NAMALWA (cell line): ENCODE results near the gene LIMD2.

Experiments
- DNase-seq: peaks from one replicate; pipeline ENCODE4 v3.0.0-alpha.2; 2015; ENCODE audit warnings: low spot score

LIMD2 gene

DNA sequence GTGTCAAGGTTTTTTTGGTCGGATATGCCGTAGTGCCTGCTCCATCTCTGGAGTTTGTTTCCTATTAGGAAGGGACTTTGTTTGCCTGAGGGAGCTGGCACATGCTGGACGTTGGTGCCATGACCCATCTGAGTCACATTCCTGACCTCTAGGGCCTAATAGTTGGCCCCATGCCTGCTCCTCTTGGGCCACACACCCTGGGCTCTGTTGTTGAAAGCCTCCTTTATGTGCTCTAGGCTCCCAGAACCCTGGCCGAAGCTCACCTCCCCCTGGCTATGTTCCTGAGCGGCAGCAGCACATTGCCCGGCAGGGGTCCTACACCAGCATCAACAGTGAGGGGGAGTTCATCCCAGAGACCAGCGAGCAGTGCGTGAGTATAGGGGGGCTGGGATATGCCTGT is 18.4 kb downstream of the LIMD2 start:
- no peak for DNase-seq

DNA sequence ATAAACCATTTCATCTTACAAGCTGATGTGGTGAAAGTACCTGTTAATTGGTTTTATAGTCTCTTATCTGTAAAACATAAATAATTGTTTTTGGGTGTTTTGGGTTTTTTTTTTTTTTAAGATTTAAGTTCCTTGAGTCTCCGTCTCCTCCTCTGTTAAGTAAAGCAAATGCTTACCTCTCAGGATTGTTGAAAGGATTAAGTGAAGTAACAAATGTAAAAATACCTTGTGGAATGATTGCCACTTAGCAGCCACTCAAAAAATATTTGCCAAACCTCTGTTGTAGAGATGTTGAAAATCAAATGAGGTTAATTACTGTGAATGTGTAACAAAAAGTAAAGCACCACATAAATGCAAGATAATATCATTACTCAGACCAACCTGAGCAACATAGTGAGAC is 19.2 kb downstream of the LIMD2 start:
- no peak for DNase-seq

DNA sequence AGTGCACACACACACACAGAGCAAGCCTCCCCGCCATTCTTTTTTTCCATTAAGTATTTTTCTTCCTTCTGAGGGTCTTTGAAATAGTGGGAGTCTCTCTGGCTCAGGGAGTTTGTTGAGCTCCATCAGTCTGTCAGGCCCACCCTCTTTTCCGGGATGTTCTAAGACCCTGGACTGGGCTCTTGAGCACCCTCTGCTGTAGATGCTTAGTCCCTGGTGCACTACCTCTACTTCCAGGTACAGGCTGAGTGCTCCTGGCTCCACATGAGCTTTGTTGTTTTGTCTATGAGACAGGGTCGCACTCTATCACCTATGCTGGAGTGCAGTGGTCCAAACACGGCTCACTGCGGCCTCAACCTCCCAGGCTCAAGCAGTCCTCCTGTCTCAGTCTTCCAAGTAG is 20.7 kb downstream of the LIMD2 start:
- DNase-seq = no peak

DNA sequence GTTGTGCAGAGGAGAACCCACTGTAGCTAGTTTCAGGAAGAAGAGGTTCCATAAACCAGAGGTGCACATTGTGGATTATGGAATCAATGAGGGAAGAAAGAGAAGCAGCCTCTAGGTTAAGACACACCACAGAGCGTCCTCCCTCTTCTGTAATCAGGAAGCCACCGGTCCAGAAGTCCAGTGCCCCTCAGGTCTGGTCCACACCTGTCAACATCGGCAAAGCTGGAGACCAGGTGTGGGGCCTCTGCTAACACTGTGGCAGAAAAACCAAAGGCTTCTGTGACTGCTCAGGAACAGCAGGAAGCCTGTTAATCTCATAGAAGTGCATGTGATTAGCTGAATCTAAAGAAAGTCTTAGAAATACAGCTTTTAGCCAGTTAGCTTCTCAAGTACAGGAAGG is 23.3 kb downstream of the LIMD2 start:
- no peak for DNase-seq

DNA sequence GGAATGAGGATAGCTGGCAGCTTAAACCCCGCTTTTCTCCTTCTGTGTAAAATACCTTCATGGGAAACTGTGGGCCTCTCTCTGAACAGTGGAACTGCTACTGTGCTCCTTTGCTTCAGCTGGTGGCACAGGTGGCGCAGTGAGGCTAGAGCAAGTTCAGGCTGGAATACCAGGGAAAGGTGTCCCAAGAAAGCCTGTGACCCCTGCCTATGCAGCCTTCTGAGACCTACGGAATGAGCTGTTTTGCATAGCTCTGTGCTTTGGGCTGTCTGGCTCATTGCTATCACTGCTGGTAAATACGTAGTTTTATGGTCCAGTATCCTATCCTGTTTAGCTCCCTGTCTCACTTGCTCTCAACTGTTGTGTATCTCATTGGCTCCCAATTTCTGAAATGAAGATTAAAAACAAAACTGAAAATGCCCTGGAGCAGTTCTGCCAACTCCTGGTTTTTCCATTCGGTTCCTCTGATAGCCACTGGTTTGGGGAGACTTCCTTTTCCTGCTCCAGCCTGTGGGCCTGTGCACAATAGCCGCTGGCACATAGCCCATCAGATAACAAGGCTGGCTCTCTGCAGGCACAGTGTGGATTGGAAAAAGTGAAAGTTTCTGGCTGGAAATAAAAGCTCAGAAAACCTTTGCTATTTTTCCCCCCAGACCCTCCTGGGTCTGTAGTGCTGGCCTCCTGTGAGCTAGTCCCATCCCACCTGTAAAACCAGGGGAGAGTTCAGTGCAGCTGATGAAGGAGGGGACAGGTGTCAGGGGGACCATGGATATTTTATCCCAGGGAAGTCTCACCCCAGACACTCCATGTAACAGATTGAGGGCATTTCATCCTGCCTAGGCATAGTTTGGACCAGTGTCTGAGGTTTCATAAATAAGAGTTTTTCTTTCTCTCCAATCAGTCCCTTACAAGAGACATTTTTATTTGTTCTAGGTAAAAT is 24.0 kb downstream of the LIMD2 start:
- no peak for DNase-seq

DNA sequence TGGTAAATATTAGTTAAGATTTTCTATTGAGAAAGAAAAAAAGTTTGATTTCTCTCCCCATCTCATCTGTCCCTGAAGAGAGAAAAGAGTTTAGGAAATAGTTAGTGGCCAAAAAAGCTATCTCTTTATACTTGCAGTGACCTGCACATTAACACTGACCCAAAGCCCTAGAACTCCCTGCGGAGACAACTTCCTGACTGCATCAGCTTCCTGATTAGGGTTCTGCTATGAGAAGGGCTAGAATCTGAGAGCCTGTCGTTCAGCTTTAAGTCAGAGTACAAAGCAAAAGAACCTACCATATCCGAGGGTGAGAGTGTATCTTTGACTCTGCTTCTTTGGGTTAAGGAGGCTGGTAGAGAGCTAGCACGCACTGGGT is 24.7 kb downstream of the LIMD2 start:
- DNase-seq = no peak

DNA sequence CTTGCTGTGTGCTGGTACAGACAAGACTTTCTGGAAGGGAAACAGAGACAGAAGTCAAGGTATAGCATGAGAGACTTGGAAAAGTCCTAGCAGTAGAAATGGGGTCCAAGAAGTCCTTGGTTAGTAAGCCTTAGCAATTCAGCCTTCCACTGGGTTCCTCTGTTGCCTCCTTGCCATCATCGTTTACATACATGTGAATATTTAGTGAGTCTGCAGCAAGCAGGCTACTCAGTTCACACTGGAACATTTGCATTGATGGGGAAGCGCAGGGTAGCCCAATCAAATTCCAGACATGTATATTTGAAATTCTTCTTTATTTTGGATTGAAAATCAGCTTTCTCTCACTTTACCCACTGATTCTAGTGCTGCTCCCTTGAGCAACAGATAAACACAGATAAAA is 27.1 kb downstream of the LIMD2 start:
- no peak for DNase-seq

DNA sequence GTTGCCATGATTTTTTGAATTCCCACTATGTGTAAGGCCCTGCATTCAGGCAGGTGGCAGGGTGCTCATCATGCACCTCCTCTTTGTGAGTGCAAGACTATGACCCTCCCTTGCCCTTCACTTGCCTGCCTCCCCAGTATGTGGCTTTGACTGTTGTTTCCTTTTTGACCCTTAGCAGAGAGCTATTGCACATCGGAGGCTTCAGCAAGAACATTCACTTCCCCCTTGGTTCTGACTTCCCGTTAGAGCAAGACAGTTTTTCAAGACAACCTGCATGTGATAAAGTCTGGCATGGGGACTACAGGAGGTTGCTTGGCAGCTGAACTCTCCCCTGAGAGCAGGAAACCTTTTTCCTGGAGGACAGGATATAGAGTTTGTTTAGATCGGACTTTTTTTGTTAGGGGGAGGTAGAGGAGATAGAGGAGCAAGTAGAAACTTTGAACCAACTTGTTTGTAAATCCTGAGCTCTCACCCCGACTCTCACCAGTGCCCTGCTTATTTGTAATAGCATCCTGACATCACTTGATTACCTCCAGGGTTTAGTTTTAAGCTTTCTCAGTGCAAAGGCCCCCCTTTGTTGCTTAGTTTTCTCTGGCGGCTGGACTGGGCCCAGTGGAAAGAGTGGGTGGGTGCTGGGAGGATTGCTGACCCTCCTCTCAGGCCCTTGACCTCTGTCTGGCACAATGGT is 34.3 kb downstream of the LIMD2 start:
- peak; percentile 51 for DNase-seq

DNA sequence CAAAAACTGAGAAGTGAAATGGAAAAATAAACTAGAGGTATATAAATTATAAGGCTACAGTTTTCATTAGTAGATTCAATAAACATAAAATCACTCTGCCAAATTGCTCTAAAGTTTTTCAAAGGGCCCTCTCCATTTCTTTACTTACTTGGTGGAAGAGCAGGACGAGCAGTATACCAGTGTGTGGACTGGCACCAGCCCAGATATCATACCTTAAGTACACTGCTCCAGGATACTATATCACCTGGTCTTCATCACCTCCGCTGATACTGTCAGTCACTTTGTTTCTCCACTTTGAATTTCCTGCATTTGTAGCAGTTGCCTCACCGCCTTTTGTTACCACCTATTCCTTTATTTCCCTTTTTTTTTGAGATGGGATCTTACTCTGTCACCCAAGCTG is 40.1 kb downstream of the LIMD2 start:
- no peak for DNase-seq

DNA sequence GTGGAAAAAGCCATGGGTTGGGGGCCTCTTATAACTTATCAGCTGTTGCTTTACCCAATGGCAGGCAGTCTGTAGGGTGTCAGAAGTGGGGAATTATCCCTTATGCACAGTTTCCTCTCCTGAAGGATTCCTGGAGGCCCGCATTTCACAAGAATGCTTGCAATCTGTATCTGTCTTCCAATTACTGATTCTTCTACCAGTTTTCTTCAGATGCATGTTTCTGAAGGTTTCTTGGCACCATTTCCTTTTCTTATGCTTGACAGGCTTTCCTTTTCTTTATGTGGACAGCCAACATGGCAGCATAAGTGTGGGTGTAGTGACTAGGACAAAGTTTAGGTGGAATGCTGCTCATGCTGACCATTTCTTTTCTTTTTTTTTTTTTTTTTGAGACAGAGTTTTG is 41.6 kb downstream of the LIMD2 start:
- no peak for DNase-seq

DNA sequence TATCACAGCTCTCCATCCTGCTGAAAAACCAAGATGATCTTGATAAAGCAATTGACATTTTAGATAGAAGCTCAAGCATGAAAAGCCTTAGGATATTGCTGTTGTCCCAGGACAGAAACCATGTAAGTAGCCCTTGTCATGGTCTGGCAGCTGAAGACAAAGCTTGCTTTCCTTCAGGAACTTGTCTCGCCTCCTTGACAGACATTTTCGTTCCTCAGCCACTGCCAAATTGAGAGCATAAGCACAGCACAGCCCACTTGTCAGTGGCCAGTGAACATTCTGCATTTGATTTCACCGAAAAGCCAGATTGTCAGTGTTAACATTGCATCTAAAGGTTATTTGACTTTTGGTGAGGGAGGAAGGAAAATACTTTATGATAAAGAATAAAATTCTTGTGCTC is 42.1 kb downstream of the LIMD2 start:
- DNase-seq = no peak

DNA sequence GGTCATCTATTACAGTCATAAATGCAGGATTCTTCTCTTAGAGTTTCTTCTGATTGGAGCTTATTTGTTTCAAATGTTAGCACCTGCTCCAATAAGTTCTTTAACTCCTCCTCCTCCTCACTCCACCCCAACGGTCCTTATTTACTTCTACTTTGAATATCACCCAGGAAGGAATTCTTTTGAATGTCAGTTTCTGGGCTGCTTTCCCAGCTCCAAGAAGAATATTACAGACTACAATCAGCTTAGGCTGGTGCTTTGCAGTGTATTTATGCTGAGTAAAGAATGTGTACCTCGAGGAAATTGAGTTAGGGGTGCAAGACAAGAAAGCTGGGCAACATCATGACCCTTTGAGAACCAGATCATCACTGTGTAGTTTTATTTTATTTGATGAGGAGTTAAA is 46.9 kb downstream of the LIMD2 start:
- no peak for DNase-seq

DNA sequence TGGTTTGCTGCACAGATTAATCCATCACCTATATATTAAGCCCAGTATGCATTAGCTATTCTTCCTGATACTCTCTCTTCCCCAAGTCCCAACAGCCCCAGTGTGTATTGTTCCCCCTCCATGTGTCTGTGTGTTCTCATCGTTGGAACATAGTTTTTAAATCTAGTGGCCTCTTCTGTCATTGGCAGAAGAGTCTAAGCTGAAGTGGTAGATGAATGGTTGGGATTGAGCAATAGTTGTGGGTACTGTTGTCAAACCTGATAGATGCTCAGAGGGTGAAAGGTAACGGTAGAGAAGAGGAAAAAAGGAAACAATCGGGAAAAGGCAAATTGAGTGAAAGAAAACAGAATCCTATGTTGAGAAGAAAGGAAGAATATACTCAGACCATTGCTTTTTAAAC is 47.8 kb downstream of the LIMD2 start:
- DNase-seq = no peak

DNA sequence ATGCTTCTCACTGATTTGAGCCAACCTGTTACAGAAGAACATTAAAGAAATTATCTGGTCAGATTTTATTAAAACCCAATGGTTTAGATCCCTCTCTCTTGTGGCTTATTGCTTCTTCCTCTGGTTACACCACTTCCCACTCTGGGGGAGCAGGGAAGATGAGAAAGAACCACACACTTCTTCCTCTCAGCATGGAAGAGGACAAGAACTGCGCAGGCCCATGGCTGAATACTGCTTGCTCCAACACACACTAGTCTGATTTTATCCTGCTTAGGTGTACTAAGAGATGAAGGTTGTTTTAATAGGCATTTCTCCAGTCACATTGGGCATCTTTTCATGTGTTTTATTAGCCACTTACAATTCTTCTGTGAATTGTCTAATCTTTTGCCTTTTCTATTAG is 50.1 kb downstream of the LIMD2 start:
- DNase-seq = no peak

DNA sequence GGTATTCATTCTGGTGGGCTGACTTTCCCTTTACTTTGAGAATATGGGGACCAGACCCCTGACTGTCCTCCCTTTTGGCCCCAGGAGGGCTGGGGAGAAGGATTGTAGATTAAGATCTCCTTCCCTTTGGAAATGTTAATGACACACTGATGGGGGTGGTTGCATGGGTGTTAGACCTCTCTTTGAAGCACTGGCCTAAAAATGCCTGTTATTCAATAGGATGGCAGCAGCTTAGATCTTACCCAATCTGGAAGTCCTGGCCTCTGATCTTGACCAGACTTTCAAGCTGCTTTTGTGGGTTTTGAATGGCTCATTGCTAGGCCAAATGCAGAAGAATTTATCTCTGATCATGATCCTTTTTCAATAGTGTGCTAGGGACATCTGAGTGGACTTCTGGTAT is 52.0 kb downstream of the LIMD2 start:
- no peak for DNase-seq

DNA sequence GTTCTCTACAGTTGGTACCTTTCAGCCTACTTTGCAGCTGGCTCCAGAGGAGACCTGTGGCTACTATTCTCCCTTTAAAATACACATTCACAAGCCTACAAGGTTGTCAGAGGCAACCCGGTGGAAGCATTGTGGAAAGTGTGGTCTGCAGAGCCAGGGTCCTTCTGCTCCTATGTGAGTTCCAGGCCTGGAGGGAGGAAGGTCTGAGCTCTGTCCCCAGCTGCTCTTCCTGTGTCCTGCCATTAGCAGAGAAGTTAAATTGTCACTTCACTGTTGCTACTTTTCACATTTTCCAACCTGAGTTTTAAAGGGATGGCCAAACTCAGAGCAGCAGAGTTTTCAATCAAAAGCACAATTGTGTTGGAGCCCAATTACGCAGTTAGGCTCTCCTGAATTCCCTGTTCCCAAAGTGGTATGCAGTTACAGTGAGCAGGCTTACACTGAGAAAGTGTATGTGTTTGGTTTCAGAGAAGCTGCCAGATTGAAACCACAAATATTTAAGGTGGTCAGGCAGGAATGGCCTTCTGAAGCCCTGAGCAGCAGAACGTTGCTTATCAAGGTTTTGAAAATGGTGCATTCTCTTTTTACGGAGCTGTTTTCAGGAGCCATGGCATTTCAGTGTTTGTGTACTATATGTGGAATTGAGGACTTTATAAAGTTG is 52.7 kb downstream of the LIMD2 start:
- DNase-seq = no peak

DNA sequence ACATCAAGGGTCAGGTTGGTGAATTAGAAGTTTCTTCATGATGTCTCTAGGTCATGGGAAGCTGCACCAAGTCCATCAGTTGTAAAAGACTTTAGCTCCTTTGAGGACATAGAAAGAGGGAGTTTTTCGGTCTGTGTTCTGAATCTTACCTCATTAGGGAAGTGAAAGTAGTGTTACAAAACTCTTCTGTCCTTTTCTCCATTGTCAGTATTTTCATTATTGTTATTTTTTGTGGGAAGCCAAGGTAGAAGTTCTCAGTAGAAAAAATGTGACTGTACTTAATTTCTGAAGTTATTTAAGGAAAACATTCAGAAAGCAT is 53.5 kb downstream of the LIMD2 start:
- DNase-seq = peak; percentile 24
